Measurements from ENCODE around the gene HARS2. TPM values are rescaled to one million over a fixed set of nuclear protein-coding genes. Genes with fewer than 3 reads are reported as not detected.

Gene HARS2
- total RNA-seq, 4 donors from 2014 or later = 25.2 to 36.0 (median 27.0) TPM

- H3K4me3 ChIP-seq = peak overlapping the region in 1 of 4 donors; percentile 14
- no peak for DNase-seq
- in situ Hi-C loops (cut with MboI; ENCODE audit: low sequenced_read_pairs in 4 of 4) = no loop called here
These were observed 34.7 kb downstream of the HARS2 start for GRCh38 chr5:140725799-140726471.

GRCh38 chr5:140733098-140733497 is 41.8 kb downstream of the HARS2 start:
- ATAC-seq (no peak), DNase-seq (no peak)
- no peak overlapping the region for H3K27ac ChIP-seq
- peaks cover 0 to 7% (median 0%) of the 10 kb centered on the region in 3 donors for H3K27me3 ChIP-seq
- intact Hi-C loops (cut with DNase I; ENCODE audit: low total_unique reads) (no loop called here), in situ Hi-C loops (cut with MboI; ENCODE audit: low sequenced_read_pairs in 4 of 4) (loop anchor here in 3 of 4 donors (5.0 to 10.0 kb wide), 2 partner anchors 358 to 361 kb away; no protein-coding TSS in a partner anchor)
- no peak overlapping the region for H3K4me3 ChIP-seq
- TF ChIP-seq POLR2A (IDR thresholded peaks at IDR 0.05) (no peak), CTCF (IDR thresholded peaks at IDR 0.05 in 4 of 5, conservative IDR thresholded peaks at IDR 0.05 in 1 of 5) (no peak)
- no peaks in the 10 kb centered on the region for H3K9me3 ChIP-seq
- H3K4me1 ChIP-seq = no peaks in the 10 kb centered on the region
- H3K36me3 ChIP-seq = no peaks in the 10 kb centered on the region

More at GRCh38 chr5:140725799-140726471, 34.7 kb downstream of the HARS2 start:
- intact Hi-C loops (cut with DNase I; ENCODE audit: low total_unique reads) = no loop called here
- TF ChIP-seq CTCF (IDR thresholded peaks at IDR 0.05 in 4 of 5, conservative IDR thresholded peaks at IDR 0.05 in 1 of 5) = no peak
- TF ChIP-seq POLR2A (IDR thresholded peaks at IDR 0.05) = no peak
- Histone ChIP-seq H3K27me3 (peaks cover 0 to 7% (median 3%) of the 10 kb centered on the region in 3 donors), H3K36me3 (no peaks in the 10 kb centered on the region), H3K4me1 (no peaks in the 10 kb centered on the region), H3K27ac (no peak overlapping the region), H3K9me3 (no peaks in the 10 kb centered on the region)
- ATAC-seq = peak in 1 of 2 donors; percentile 36

GRCh38 chr5:140734354-140734753 is 43.1 kb downstream of the HARS2 start:
- intact Hi-C loops (cut with DNase I; ENCODE audit: low total_unique reads) = loop anchor here (1.0 to 2.0 kb wide), 2 partner anchors 43 to 362 kb away; partner anchors contain the start of genes HARS1 and HARS2

GRCh38 chr5:140737486-140737885 is 46.2 kb downstream of the HARS2 start:
- ATAC-seq (no peak), DNase-seq (no peak)
- Histone ChIP-seq H3K4me3 (no peak overlapping the region), H3K36me3 (no peaks in the 10 kb centered on the region), H3K4me1 (no peaks in the 10 kb centered on the region), H3K9me3 (no peaks in the 10 kb centered on the region), H3K27ac (no peak overlapping the region), H3K27me3 (no peaks in the 10 kb centered on the region)
- TF ChIP-seq CTCF (IDR thresholded peaks at IDR 0.05 in 4 of 5, conservative IDR thresholded peaks at IDR 0.05 in 1 of 5) = no peak
- no peak for TF ChIP-seq POLR2A (IDR thresholded peaks at IDR 0.05)
- intact Hi-C loops (cut with DNase I; ENCODE audit: low total_unique reads) = no loop called here
- in situ Hi-C loops (cut with MboI; ENCODE audit: low sequenced_read_pairs in 4 of 4) = loop anchor here in 2 of 4 donors (10.0 kb wide), 1 partner anchor 363 kb away; no protein-coding TSS in a partner anchor

More at GRCh38 chr5:140734354-140734753, 43.1 kb downstream of the HARS2 start:
- Histone ChIP-seq H3K36me3 (no peaks in the 10 kb centered on the region), H3K4me3 (no peak overlapping the region), H3K9me3 (no peaks in the 10 kb centered on the region), H3K27ac (no peak overlapping the region), H3K4me1 (no peaks in the 10 kb centered on the region), H3K27me3 (peaks cover 0 to 7% (median 0%) of the 10 kb centered on the region in 3 donors)
- TF ChIP-seq POLR2A (IDR thresholded peaks at IDR 0.05) = no peak
- TF ChIP-seq CTCF (IDR thresholded peaks at IDR 0.05 in 4 of 5, conservative IDR thresholded peaks at IDR 0.05 in 1 of 5) = peak; percentile 31 to 65 (median 41)
- ATAC-seq = peak; percentile 74 to 82
- DNase-seq = no peak
- in situ Hi-C loops (cut with MboI; ENCODE audit: low sequenced_read_pairs in 4 of 4) = loop anchor here in 3 of 4 donors (5.0 to 10.0 kb wide), 2 partner anchors 360 to 362 kb away; no protein-coding TSS in a partner anchor
